B cell (primary cell): ENCODE results near the gene EIF4G2. TPM values are rescaled to one million over a fixed set of nuclear protein-coding genes. Genes with fewer than 3 reads are reported as not detected.

ENCODE experiments used
- ATAC-seq: fragments of 200-7000 bp; cut with Tn5 transposase; one replicate; pipeline ENCODE4 v1.10.0; 2021; ENCODE audit warnings: low read depth, mild to moderate bottlenecking, moderate number of reproducible peaks, moderate library complexity
- CTCF ChIA-PET: fragments of 350-600 bp; sonication (Branson Sonifier 250); formaldehyde crosslinking; loops from one replicate; lab custom pipeline; 2021; ENCODE audit warnings: antibody characterized with exemption, inconsistent platforms; lab: Charles Lee
- POLR2A ChIA-PET: fragments of 350-600 bp; sonication (Branson Sonifier 250); formaldehyde crosslinking; loops from one replicate; lab custom pipeline; 2021; ENCODE audit warnings: antibody characterized with exemption; lab: Charles Lee
- DNase-seq: peaks from one replicate; pipeline ENCODE4 v3.0.0; 2013
- H2AFZ ChIP-seq: 2 replicates; pipeline ENCODE4 v1.6.1; 2012; ENCODE audit warnings: mild to moderate bottlenecking, low read depth, low read length; ENCODE audit not compliant: insufficient read depth, poor library complexity, severe bottlenecking
- H3K27ac ChIP-seq, 2 donors: 1 replicate in 1 of 2; 2 replicates in 1 of 2; pipeline ENCODE4 v1.5.1; 2012 to 2013; ENCODE audit warnings: low read length in 2 of 2, mild to moderate bottlenecking in 2 of 2, moderate library complexity in 1 of 2
- H3K27me3 ChIP-seq, 4 experiments: fragments of 200-600 bp in 1 of 4; sonication (generic) in 1 of 4; replicated peaks in 1 of 4; 1 replicate in 2 of 4; 2 replicates in 2 of 4; pipeline versions ENCODE4 v1.6.1 to v1.7.0; 2013 to 2016; ENCODE audit warnings: low read length in 3 of 4, mild to moderate bottlenecking in 2 of 4, mixed read lengths in 1 of 4, moderate library complexity in 1 of 4; ENCODE audit not compliant: insufficient read depth in 4 of 4, control insufficient read depth in 3 of 4; ENCODE audit errors: control extremely low read depth in 1 of 4
- H3K36me3 ChIP-seq, 2 experiments: replicated peaks in 1 of 2; 1 replicate in 1 of 2; 2 replicates in 1 of 2; pipeline versions ENCODE4 v1.6.1 to v1.7.1; 2013; ENCODE audit warnings: low read length in 1 of 2; ENCODE audit not compliant: insufficient read depth in 2 of 2, control insufficient read depth in 1 of 2; ENCODE audit errors: control extremely low read depth in 1 of 2, extremely low read depth in 1 of 2
- H3K4me1 ChIP-seq, 2 donors: fragments of 200-600 bp in 1 of 2; sonication (generic) in 1 of 2; 1 replicate in 1 of 2; 2 replicates in 1 of 2; pipeline versions ENCODE4 v1.5.1 to v1.6.1; 2013 to 2017; ENCODE audit warnings: low read length in 2 of 2; ENCODE audit not compliant: control insufficient read depth in 2 of 2, insufficient read depth in 2 of 2
- H3K4me2 ChIP-seq: replicated peaks from 2 replicates; pipeline ENCODE3; 2012; ENCODE audit warnings: mild to moderate bottlenecking, low read depth, low read length; ENCODE audit not compliant: poor library complexity, severe bottlenecking
- H3K4me3 ChIP-seq, 5 experiments: fragments of 200-600 bp in 1 of 5; sonication (generic) in 1 of 5; 1 replicate in 3 of 5; 2 replicates in 2 of 5; pipeline versions ENCODE4 v1.5.1 to v1.7.0; 2011 to 2016; ENCODE audit warnings: low read length in 4 of 5, mild to moderate bottlenecking in 4 of 5, low read depth in 2 of 5, control low read depth in 1 of 5, moderate library complexity in 1 of 5; ENCODE audit not compliant: insufficient read depth in 1 of 5; ENCODE audit errors: control extremely low read depth in 1 of 5, extremely low read depth in 1 of 5
- H3K79me2 ChIP-seq: fragments of 200-600 bp; sonication (generic); one replicate; pipeline ENCODE4 v1.6.0; 2016; ENCODE audit warnings: low read length; ENCODE audit not compliant: control insufficient read depth, insufficient read depth
- H3K9ac ChIP-seq: fragments of 200-600 bp; sonication (generic); 2 replicates; pipeline ENCODE4 v1.6.1; 2017; ENCODE audit warnings: mild to moderate bottlenecking, low read length, moderate library complexity
- H3K9me3 ChIP-seq, 3 donors: one replicate each; pipeline versions ENCODE4 v1.6.1 to v1.7.1; 2013; ENCODE audit warnings: low read length in 2 of 3; ENCODE audit not compliant: control insufficient read depth in 2 of 3, insufficient read depth in 1 of 3; ENCODE audit errors: control extremely low read depth in 1 of 3
- H4K20me1 ChIP-seq: 2 replicates; pipeline ENCODE4 v1.6.0; 2012; ENCODE audit warnings: mild to moderate bottlenecking, low read length; ENCODE audit not compliant: insufficient read depth, control insufficient read depth, poor library complexity, severe bottlenecking
- H3K27ac Mint-ChIP-seq: one replicate; pipeline ENCODE4 v1.8.0; 2021; ENCODE audit warnings: mixed read lengths
- H3K27me3 Mint-ChIP-seq: one replicate; pipeline ENCODE4 v1.8.0; 2021; ENCODE audit warnings: mixed read lengths
- H3K4me1 Mint-ChIP-seq: one replicate; pipeline ENCODE4 v1.8.0; 2021; ENCODE audit warnings: mixed read lengths
- H3K4me3 Mint-ChIP-seq: one replicate; pipeline ENCODE4 v1.8.0; 2021; ENCODE audit warnings: mixed read lengths
- H3K9me3 Mint-ChIP-seq: one replicate; pipeline ENCODE4 v1.8.0; 2022; ENCODE audit warnings: mixed read lengths; ENCODE audit not compliant: insufficient read depth
- EZH2 ChIP-seq: IDR thresholded peaks from 2 replicates; pipeline ENCODE4 v1.6.1; 2012; ENCODE audit warnings: borderline replicate concordance, low read depth, mild to moderate bottlenecking, moderate library complexity, low read length; ENCODE audit not compliant: insufficient read depth, poor library complexity, severe bottlenecking
- whole genome bisulfite sequencing: methylation state at CpG from one replicate; pipeline ENCODE4 v1.1.5; 2013; ENCODE audit warnings: missing lambda C conversion rate; ENCODE audit not compliant: insufficient coverage; 5-methylcytosine and 5-hydroxymethylcytosine counted together
- intact Hi-C: fragments of 100-400 bp; cut with micrococcal nuclease; formaldehyde crosslinking; loops from one replicate; pipeline ENCODE4 v1.10.0; 2022
- polyA plus RNA-seq: library from polyadenylated mRNA; depleted of rRNA; stranded (reverse); fragments of >200 nt; gene quantifications from 2 replicates; pipeline ENCODE4 v1.2.3, GENCODE V29; 2012
- total RNA-seq, 2 donors: library from RNA; stranded (reverse); fragments of 120-200 nt in 1 of 2; gene quantifications; 1 replicate in 1 of 2; 2 replicates in 1 of 2; pipeline versions ENCODE4 v1.2.3 to v1.2.4, GENCODE V29; 2013 to 2022
- TF ChIP-seq, protein P1 (sequence below): fragments of 200-600 bp; IDR thresholded peaks from one replicate; pipeline ENCODE4 v1.8.0; 2022; ENCODE audit warnings: antibody characterized with exemption, mild to moderate bottlenecking

EIF4G2 gene
- total and polyA plus RNA-seq, 2 donors (not counting 1 experiment from before 2014, with no cell fraction given), result 275 to 592 TPM

DNA sequence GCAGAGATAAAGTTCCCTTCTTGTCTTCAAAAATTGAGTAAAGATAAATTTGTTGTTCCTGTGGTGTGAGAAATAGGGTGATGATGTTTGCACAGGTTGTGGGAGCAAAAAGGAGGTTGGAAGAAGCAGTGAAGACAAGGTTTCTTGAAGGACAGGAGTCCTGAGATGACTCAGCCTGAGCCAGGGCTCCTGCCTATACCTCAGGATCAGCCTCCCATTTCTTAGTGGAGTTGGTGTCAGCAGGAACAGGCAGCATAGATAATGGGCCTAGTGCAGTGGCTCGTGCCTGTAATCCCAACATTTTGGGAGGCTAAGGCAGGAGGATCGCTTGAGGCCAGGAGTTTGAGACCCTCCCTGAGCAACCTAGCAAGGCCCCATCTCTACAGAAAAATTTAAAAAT lies 28.7 kb downstream of the EIF4G2 start:
- no peak for TF ChIP-seq EZH2
- TF ChIP-seq, protein P1, sequence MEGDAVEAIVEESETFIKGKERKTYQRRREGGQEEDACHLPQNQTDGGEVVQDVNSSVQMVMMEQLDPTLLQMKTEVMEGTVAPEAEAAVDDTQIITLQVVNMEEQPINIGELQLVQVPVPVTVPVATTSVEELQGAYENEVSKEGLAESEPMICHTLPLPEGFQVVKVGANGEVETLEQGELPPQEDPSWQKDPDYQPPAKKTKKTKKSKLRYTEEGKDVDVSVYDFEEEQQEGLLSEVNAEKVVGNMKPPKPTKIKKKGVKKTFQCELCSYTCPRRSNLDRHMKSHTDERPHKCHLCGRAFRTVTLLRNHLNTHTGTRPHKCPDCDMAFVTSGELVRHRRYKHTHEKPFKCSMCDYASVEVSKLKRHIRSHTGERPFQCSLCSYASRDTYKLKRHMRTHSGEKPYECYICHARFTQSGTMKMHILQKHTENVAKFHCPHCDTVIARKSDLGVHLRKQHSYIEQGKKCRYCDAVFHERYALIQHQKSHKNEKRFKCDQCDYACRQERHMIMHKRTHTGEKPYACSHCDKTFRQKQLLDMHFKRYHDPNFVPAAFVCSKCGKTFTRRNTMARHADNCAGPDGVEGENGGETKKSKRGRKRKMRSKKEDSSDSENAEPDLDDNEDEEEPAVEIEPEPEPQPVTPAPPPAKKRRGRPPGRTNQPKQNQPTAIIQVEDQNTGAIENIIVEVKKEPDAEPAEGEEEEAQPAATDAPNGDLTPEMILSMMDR, result no peak
- peaks cover 2% of the 10 kb centered on the region for H3K4me1 Mint-ChIP-seq
- Histone ChIP-seq H3K27me3 (no peaks in the 10 kb centered on the region), H3K9me3 (no peaks in the 10 kb centered on the region), H3K9ac (no peak overlapping the region), H3K4me3 (no peak overlapping the region), H3K4me1 (no peaks in the 10 kb centered on the region), H2AFZ (no peak overlapping the region), H3K27ac (no peak overlapping the region), H3K4me2 (no peak overlapping the region), H3K36me3 (peaks cover 6 to 33% of the 10 kb centered on the region in 2 experiments), H4K20me1 (no peaks in the 10 kb centered on the region), H3K79me2 (no peaks in the 10 kb centered on the region)
- ATAC-seq (no peak), DNase-seq (no peak)
- H3K9me3 Mint-ChIP-seq, result no peaks in the 10 kb centered on the region
- ChIA-PET POLR2A (no interaction called here), CTCF (interaction anchor here (1.0 to 4.5 kb wide), 2 partner anchors 9 to 12 kb away, joined by 4 to 22 read pairs; no protein-coding TSS in a partner anchor)
- no peaks in the 10 kb centered on the region for H3K27me3 Mint-ChIP-seq
- intact Hi-C loops, result no loop called here
- 100% methylated on average over 1 of the region's 2 CpGs for WGBS
- H3K27ac Mint-ChIP-seq, result no peak overlapping the region
- no peak overlapping the region for H3K4me3 Mint-ChIP-seq

DNA sequence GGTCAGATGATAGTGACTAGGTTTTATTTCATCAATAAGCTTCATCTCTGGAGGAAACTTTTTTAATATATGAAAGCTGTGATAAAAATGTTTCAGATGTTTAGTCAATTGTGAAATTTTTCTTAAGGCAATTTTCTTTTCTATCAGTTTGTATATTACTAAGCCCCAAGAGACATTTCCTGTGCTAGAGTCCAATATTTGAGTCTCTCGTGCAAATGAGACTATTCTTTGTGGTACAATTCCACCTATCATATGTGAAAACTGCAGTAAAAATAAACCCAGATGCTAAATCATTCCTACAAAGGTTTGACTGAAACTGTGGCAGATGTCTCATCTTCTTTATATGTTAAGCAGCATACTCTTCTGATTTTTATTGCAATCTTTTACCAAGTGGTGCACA lies 29.6 kb downstream of the EIF4G2 start:
- POLR2A ChIA-PET, result no interaction called here

More for the DNA sequence above, 29.6 kb downstream of the EIF4G2 start:
- H3K27me3 ChIP-seq, result no peaks in the 10 kb centered on the region
- H3K9me3 ChIP-seq, result no peaks in the 10 kb centered on the region
- no peak for ATAC-seq
- H3K27me3 Mint-ChIP-seq, result no peaks in the 10 kb centered on the region
- H3K4me3 Mint-ChIP-seq, result no peak overlapping the region
- H3K9me3 Mint-ChIP-seq, result no peaks in the 10 kb centered on the region
- H3K4me1 ChIP-seq, result no peaks in the 10 kb centered on the region
- no CpG with 5 or more reads among the region's 1 CpG for WGBS
- H3K4me1 Mint-ChIP-seq, result peaks cover 2% of the 10 kb centered on the region
- peaks cover 8 to 42% of the 10 kb centered on the region in 2 experiments for H3K36me3 ChIP-seq
- no peak overlapping the region for H3K4me2 ChIP-seq
- CTCF ChIA-PET, result interaction anchor here (1.1 to 1.3 kb wide), 2 partner anchors 14 to 1008 kb away, joined by 3 to 4 read pairs; no protein-coding TSS in a partner anchor
- H3K9ac ChIP-seq, result no peak overlapping the region
- TF ChIP-seq, protein P1, result no peak
- TF ChIP-seq EZH2, result no peak
- H2AFZ ChIP-seq, result no peak overlapping the region
- no peak overlapping the region for H3K4me3 ChIP-seq
- H4K20me1 ChIP-seq, result no peaks in the 10 kb centered on the region
- intact Hi-C loops, result no loop called here
- DNase-seq, result no peak
- no peak overlapping the region for H3K27ac ChIP-seq
- H3K27ac Mint-ChIP-seq, result no peak overlapping the region
- no peaks in the 10 kb centered on the region for H3K79me2 ChIP-seq
